GM13977 (cell line): ENCODE results near the gene KLF11.

Experiments
- DNase-seq: peaks from one replicate; pipeline ENCODE4 v3.0.0; 2012; ENCODE audit warnings: low spot score
- in situ Hi-C: fragments of 300-500 bp; cut with MboI; formaldehyde crosslinking; loops from one replicate; pipeline ENCODE4 v1.12.0; 2022; ENCODE audit warnings: low sequenced_read_pairs, low pct_unique_long_range_greater_than_20kb, mixed read lengths, inconsistent platforms; ENCODE audit not compliant: unreplicated experiment
- TF ChIP-seq, protein P1 (sequence below): IDR thresholded peaks from 2 replicates; pipeline ENCODE4 v1.5.1; 2012; ENCODE audit warnings: mild to moderate bottlenecking, control low read depth; ENCODE audit not compliant: insufficient read depth; ENCODE audit errors: extremely low read depth, missing control alignments

The KLF11 gene

DNA sequence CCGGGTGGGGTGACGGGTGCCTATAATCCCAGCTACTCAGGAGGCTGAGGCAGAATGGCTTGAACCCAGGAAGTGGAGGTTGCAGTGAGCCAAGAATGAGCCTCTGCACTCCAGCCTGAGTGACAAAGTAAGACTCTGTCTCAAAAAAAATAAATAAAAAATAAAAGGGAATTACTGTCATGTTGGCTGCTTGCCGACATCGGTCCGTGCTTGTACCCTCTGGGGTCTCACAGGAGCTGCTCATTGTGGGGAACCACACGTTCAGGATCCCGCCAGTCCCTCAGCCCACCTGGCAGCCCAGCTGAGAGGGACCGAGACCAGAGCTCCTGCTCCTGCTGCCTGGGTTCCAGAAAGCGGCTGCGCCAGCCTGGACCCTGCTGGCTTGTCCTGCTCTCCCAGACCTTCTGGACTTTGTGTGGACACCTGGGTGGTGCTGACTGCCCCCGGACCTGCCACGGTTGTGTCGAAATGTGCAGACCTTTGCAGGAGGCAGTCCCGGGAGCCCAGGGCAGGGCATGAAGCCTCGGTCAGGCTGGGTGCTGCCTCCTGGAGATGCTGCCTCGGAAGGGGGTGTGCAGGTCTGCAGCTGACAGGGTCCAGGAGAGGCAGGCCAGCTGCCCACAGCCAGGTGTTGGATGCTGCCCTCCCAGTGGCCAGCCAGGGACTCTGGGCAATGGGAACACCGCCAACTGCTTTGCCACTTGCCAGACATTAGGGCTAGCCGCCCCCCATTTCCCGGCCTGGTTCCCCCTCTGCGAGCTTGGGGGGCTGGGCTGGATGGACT, 16.4 kb downstream of the KLF11 start:
- no peak for DNase-seq
- TF ChIP-seq, protein P1, sequence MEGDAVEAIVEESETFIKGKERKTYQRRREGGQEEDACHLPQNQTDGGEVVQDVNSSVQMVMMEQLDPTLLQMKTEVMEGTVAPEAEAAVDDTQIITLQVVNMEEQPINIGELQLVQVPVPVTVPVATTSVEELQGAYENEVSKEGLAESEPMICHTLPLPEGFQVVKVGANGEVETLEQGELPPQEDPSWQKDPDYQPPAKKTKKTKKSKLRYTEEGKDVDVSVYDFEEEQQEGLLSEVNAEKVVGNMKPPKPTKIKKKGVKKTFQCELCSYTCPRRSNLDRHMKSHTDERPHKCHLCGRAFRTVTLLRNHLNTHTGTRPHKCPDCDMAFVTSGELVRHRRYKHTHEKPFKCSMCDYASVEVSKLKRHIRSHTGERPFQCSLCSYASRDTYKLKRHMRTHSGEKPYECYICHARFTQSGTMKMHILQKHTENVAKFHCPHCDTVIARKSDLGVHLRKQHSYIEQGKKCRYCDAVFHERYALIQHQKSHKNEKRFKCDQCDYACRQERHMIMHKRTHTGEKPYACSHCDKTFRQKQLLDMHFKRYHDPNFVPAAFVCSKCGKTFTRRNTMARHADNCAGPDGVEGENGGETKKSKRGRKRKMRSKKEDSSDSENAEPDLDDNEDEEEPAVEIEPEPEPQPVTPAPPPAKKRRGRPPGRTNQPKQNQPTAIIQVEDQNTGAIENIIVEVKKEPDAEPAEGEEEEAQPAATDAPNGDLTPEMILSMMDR: no peak
- in situ Hi-C loops: loop anchor here (10.0 kb wide), 1 partner anchor 245 kb away; no protein-coding TSS in a partner anchor

DNA sequence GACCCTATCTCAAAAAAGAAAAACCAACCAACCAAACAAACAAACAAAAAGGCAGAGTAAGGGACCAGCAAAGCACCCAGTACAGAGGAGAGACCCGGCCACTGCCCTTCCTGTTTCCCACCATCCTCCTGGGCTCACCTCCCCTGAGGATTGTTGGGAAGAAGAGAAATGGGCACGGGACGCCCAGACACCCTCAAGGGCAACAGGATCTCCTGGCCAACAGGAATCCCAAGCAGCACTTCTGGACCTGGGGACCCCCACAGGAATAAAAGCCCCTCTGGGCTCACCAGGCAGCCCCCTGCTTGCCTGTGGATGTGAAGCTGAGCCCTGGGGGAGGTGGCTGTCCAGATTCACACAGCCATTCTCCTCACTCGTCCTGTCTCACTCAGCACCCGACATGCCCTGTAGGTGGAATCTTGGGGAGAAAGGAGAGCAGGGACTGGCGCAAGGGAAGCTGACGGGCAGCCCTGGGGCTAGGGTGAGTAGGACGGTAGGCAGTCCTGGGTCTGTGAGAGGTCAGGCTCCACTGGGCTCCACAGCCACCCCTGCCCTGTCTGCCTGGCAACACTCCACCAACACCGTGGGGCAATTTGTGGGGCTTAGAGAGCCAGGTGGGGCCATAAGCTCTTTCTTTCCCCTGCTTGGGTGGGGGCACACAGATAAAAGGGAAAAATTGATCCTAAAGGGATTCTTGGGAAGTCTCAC, 18.0 kb downstream of the KLF11 start:
- DNase-seq: no peak
- in situ Hi-C loops: no loop called here
- TF ChIP-seq, protein P1: no peak

DNA sequence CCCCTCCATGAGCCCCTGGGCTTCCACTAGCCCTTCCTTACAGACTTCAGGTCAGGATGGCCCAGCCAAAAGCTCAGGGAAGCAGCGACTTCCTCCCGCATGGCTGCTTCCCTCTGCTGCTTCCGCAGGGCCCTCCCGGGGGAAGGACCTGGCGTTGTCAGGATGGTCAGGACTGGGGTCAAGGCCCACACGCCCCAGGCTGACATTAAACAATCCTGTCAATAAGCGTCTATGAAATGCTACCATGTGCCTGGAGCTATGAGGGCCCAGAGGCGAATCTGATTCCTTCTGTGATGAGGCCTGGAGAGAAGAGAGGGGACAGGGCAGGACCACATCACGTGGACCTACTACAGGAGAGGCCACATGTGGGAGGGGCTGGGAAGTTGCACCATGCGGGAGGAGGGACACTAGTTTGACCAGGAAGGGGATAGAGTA, 19.6 kb downstream of the KLF11 start:
- DNase-seq: no peak
- in situ Hi-C loops: no loop called here
- TF ChIP-seq, protein P1: no peak

DNA sequence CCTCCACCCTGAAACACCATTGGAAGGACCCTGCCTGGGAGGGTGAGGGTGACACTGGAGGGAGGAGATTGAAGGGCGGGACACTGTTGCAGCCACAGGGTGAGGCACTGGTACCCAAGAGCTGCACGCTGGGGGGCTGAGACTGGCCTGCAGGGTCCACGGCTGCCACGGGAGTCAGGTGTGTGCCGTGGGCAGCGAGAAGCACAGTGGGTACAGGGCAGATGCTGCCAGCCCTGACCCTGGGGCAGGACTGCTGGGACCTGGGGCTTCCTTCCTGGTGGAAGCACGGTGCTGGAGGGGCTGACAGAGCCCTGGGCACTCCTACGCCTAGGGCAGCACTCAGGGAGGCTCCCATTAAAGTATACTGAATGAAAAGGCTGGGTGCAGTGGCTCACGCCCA, 20.2 kb downstream of the KLF11 start:
- in situ Hi-C loops: no loop called here
- TF ChIP-seq, protein P1: no peak
- no peak for DNase-seq

DNA sequence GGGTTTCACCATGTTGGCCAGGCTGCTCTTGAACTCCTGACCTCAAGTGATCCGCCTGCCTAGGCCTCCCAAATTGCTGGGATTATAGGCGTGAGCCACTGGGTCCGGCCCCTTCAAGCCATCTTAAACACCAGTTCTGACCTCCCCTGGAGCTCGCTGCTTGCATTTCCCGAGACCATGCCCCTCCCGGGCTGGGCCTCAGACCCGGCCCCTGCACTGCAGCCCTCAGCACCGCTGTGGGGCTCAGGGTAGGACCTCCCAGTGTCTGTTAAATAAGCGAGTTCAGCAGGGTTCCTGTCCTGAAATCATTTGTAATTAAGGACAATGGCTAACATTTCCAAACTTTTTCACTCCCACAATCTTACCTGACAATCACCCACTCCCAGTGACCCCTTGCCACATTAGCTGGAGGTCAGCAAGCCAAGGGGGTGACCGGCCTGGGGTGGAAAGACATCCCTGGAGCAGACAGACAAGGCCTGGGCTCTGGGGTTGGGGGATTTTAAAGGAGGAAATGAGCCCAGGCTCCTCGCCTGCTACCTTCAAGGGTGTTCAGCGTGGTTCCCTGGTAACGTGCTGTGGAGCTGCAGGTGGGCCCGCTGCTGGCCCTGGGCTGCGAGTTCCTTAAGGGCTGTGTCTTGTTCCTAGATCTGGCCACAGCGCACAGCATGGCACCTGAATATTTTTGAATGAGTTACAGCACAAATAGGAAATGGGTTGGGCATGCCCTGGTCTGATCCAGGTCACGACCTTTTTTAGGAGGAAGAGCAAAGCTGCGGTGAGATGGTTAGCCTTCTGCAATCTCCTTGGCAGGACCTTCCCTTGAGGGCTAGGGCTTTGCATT, 21.8 kb downstream of the KLF11 start:
- no peak for DNase-seq
- TF ChIP-seq, protein P1: no peak
- in situ Hi-C loops: no loop called here

DNA sequence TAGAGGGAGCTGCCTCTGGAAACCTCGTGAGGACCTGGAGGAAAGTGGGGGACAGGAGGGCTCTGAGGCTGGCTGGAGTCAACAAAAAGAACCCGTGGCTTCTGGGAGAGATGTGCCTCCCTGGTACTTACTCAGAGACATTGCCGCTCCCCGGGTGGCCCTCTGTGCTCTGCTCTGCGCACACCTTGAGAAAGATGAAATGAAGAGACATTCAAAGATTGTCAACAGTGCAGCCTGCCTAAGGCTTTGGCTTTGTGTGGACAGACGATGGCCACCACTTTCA, 22.4 kb downstream of the KLF11 start:
- in situ Hi-C loops: no loop called here

More for the DNA sequence above, 22.4 kb downstream of the KLF11 start:
- TF ChIP-seq, protein P1: no peak
- DNase-seq: no peak
